Calu3 (cell line): ENCODE data around the gene EOLA2. TPM values are rescaled to one million over a fixed set of nuclear protein-coding genes. Genes with fewer than 3 reads are reported as not detected.
"Not testable (repeated sequence)": the region's sequence is repeated elsewhere in the genome, so short reads cannot be mapped to it uniquely, and the experiment has no call there.

Source experiments
- BruUV-seq: library from RNA; stranded (reverse); fragments of 400-500 nt; replicated peaks from 2 replicates; lab custom pipeline; 2021; lab: Mats Ljungman, UMichigan
- CTCF ChIA-PET: fragments of 300-600 bp; sonication (Branson Sonifier 250); formaldehyde crosslinking; loops from one replicate; lab custom pipeline; 2022; ENCODE audit warnings: antibody characterized with exemption; lab: Charles Lee
- DNase-seq: peaks from one replicate; pipeline ENCODE4 v3.0.0; 2022
- H3K27ac Mint-ChIP-seq: one replicate; pipeline ENCODE4 v1.8.0; 2022; ENCODE audit warnings: mixed read lengths; ENCODE audit not compliant: unreplicated experiment
- H3K27me3 Mint-ChIP-seq: one replicate; pipeline ENCODE4 v1.8.0; 2022; ENCODE audit warnings: mixed read lengths; ENCODE audit not compliant: unreplicated experiment
- H3K36me3 Mint-ChIP-seq: one replicate; pipeline ENCODE4 v1.8.0; 2022; ENCODE audit warnings: mild to moderate bottlenecking, moderate library complexity, mixed read lengths; ENCODE audit not compliant: insufficient read depth, unreplicated experiment
- H3K4me1 Mint-ChIP-seq: one replicate; pipeline ENCODE4 v1.8.0; 2022; ENCODE audit warnings: mild to moderate bottlenecking, low read depth, mixed read lengths; ENCODE audit not compliant: unreplicated experiment
- H3K4me3 Mint-ChIP-seq: one replicate; pipeline ENCODE4 v1.8.0; 2022; ENCODE audit warnings: mild to moderate bottlenecking, low read depth, moderate library complexity, mixed read lengths; ENCODE audit not compliant: unreplicated experiment
- H3K9me3 Mint-ChIP-seq: one replicate; pipeline ENCODE4 v1.8.0; 2022; ENCODE audit warnings: low read depth, mixed read lengths; ENCODE audit not compliant: unreplicated experiment
- intact Hi-C: fragments of 100-400 bp; cut with micrococcal nuclease; formaldehyde crosslinking; loops from one replicate; pipeline ENCODE4 v1.10.0; 2022; ENCODE audit not compliant: unreplicated experiment
- total RNA-seq: library from RNA; stranded (reverse); gene quantifications from 2 replicates; pipeline ENCODE4 v1.2.3, GENCODE V29; 2022

Gene EOLA2
- total RNA-seq, 1 experiment from 2014 or later, result 41.2 TPM

DNA sequence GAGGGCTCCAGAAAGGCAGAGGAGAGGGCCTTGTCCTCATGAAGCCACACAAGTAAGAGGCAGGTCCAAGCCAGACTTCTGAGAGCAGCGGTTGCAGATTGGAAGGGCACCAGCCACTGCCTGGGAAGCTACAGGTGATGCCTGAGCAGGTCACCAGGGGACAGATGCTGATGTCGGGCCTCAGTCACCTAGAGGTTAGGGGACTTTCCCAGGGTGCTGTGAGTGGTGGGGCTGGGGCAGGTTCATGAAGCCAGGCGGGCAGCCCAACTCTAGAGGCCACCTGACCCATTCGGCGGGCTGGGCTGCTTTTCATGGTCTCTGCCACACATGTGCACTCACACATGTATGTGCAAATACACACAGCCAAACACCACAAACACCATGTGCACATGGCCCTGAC lies 5.3 kb downstream of the EOLA2 start:
- peaks cover 20% of the 10 kb centered on the region for H3K36me3 Mint-ChIP-seq
- H3K4me3 Mint-ChIP-seq, CTCF ChIA-PET, H3K4me1 Mint-ChIP-seq, BruUV-seq, DNase-seq, H3K27ac Mint-ChIP-seq, intact Hi-C loops, H3K27me3 Mint-ChIP-seq, H3K9me3 Mint-ChIP-seq: not testable (repeated sequence)

DNA sequence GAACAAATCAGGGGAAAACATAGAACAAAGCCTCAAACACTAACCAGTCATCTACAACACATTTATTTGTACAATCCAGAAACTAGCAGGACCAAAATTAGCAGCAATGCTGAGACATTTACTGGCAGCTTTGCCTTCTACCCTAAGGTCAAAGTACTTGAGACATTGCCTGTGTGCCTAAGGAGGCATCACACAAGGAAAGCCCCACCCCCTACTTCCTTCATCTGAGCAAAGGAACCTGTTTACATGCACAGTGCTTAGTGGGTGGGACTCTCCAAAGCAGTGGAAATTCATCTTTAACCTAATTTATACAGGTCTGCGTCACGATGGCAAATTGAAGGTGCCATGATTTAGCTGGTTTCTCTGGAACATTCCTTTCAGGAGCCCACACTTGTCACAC lies 6.1 kb downstream of the EOLA2 start:
- DNase-seq, H3K4me3 Mint-ChIP-seq, H3K27ac Mint-ChIP-seq, H3K27me3 Mint-ChIP-seq, H3K4me1 Mint-ChIP-seq, intact Hi-C loops, CTCF ChIA-PET, BruUV-seq, H3K9me3 Mint-ChIP-seq: not testable (repeated sequence)
- peaks cover 13% of the 10 kb centered on the region for H3K36me3 Mint-ChIP-seq

DNA sequence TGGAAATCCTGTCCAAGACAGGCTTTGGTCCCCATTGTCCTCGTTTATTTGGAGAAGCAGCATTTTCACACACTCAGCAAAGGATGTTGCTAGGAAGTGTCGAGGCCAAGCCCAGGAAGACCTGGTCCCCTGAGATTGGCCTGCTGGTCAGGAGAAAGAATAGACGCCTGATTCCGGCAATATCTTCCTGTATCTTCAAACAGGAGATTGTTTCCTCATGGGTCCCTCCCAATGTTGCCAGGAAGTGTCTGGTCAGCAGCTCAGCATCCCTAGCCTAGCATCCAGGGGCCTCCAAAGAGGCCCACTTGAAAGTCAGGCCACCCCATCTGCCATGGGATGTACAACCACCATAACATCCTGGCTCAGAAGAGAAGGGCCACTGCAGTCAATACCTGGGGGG lies 6.9 kb downstream of the EOLA2 start:
- H3K36me3 Mint-ChIP-seq, H3K27ac Mint-ChIP-seq, CTCF ChIA-PET, BruUV-seq, H3K4me1 Mint-ChIP-seq, intact Hi-C loops, H3K27me3 Mint-ChIP-seq, H3K4me3 Mint-ChIP-seq, H3K9me3 Mint-ChIP-seq, DNase-seq: not testable (repeated sequence)

DNA sequence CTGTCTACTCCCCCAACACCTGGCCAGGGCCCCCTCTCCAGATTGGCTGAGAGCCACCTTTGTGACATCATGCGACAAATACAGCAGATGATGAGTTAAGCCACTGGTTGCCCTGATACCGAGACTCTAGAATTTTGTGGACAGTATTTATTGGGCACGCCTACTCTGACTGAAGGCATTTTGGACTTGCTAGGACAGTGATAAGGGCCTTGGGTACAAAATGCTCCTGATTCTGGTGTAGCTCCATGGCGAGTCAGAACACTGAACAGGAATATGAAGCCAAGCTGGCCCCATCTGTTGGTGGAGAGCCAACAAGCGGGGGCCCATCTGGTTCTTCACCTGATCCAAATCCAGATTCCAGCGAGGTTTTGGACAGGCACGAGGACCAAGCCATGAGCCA lies 8.9 kb downstream of the EOLA2 start, which contains the start of gene HSFX4:
Gene HSFX4, plus strand, starts transcription at position 174 of the 400 bp plus-strand sequence. Its CDS starts 72 bp downstream, at position 246.
- H3K27ac Mint-ChIP-seq, H3K4me1 Mint-ChIP-seq, intact Hi-C loops, CTCF ChIA-PET, H3K9me3 Mint-ChIP-seq, DNase-seq, H3K36me3 Mint-ChIP-seq, BruUV-seq, H3K4me3 Mint-ChIP-seq, H3K27me3 Mint-ChIP-seq: not testable (repeated sequence)

DNA sequence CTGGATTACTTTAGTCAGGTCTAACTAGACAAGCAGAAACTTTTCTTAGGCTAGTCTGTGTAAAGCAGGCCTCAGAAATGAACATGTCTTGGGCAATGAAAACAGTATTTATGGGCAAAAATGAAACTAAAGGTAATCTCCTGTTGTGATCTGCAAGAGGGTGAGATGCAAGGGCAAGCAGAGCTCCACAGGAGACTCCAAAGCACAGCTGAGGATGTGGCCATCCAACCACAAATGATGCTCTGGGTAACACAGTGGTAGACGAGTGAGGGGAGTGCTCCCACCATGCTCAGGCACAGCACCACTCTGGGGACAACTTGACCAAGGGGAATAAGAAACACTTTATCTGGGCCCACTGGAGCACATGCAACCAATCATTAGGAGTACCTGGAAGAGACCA lies 9.7 kb downstream of the EOLA2 start:
- H3K4me3 Mint-ChIP-seq, BruUV-seq: not testable (repeated sequence)

DNA sequence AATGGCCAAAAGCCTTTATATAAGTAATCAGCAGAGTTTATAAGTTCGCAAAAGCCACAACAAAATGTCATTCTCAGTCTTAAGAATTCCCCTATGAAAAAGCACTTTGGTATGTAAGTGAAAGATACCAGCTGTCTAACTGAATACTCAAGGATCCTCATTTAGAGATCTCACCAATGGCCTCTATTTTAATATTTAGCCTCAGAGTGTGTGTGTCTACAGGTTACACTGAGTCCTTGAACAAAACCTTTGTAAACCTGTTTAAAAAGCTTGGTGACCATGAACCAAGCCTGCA lies 10.4 kb downstream of the EOLA2 start:
- H3K36me3 Mint-ChIP-seq, H3K4me1 Mint-ChIP-seq, BruUV-seq, intact Hi-C loops, DNase-seq, H3K9me3 Mint-ChIP-seq, H3K4me3 Mint-ChIP-seq, H3K27me3 Mint-ChIP-seq, CTCF ChIA-PET, H3K27ac Mint-ChIP-seq: not testable (repeated sequence)

More for the DNA sequence above, 9.7 kb downstream of the EOLA2 start:
- DNase-seq, intact Hi-C loops, CTCF ChIA-PET, H3K27ac Mint-ChIP-seq, H3K4me1 Mint-ChIP-seq, H3K36me3 Mint-ChIP-seq, H3K9me3 Mint-ChIP-seq, H3K27me3 Mint-ChIP-seq: not testable (repeated sequence)

DNA sequence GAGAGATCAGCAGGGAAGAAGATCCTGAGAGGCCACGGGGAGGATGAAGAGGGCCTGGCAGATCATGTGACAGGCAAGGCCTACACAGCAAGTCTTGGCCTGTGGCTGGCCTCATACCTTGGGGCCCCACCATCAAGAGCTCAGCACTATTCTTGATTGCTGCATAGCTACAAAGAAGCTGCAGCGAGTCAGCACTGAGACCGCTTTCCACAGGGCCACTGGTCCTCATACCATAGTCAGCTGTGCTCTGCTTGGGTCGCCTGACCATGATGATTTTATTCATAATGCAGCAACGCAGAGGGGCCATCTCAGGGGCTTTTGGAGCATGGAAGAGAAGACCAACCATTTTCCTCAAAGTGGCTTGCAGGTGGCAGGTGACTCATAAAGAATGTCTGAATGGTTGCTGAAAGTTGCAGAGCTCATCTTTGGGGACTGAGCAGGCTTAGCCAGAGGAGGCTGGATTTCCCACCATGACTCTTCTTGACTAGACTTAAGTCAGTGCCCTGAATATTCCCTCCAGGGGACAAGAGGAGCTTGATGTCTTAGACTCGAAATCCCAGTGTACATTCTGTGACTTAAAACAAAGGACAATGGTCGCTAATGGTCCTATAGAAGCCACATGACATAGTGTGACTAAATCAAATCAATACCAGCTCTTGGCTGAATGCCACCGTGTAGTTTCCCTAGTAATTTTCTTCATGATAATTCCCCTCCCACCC lies 10.9 kb downstream of the EOLA2 start:
- H3K4me3 Mint-ChIP-seq, H3K27ac Mint-ChIP-seq, H3K9me3 Mint-ChIP-seq, BruUV-seq, H3K27me3 Mint-ChIP-seq, DNase-seq, H3K36me3 Mint-ChIP-seq, intact Hi-C loops, H3K4me1 Mint-ChIP-seq, CTCF ChIA-PET: not testable (repeated sequence)

DNA sequence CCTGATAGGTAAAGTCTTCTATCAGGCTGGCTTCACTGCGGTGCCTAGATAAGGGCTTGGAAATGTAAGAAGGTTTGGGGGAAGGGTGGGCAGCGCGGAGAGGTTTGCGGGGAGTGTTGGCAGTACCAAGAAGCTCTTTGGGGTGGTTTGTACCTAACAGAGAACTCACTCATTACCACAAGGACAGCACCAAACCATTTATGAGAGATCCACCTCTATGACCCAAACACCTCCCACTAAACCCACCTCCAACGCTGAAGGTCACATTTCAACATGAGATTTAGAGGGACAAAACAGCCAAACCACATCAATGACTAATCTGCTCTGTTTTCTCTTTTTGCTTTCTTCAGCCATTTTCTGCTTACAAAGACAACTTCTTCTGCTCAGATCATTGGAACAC lies 13.9 kb downstream of the EOLA2 start:
- H3K27me3 Mint-ChIP-seq, CTCF ChIA-PET, DNase-seq, intact Hi-C loops, H3K4me1 Mint-ChIP-seq, H3K9me3 Mint-ChIP-seq, BruUV-seq, H3K36me3 Mint-ChIP-seq, H3K4me3 Mint-ChIP-seq, H3K27ac Mint-ChIP-seq: not testable (repeated sequence)

DNA sequence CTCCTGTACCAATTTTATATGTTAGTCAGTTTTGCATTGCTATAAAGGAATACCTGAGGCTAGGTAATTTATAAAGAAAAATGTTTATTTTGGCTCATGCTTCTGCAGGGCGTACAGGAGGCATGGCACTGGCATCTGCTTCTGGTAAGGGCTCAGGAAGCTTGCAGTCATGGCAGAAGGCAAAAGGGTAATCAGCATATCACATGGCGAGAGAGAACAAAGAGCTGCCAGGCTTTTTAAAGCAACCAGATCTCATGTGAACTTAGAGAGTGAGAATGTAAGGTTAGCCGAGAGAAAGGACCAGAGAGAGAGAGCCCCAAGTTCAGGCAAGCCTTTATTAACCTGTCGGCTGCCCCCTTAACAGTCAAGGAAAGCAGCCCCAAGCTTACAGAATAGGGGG lies 14.5 kb downstream of the EOLA2 start:
- H3K4me3 Mint-ChIP-seq, CTCF ChIA-PET, H3K4me1 Mint-ChIP-seq, intact Hi-C loops, H3K27ac Mint-ChIP-seq, H3K36me3 Mint-ChIP-seq, H3K27me3 Mint-ChIP-seq, DNase-seq, BruUV-seq, H3K9me3 Mint-ChIP-seq: not testable (repeated sequence)
